CD4-positive, alpha-beta T cell (primary cell): ENCODE data around the gene B9D1. TPM values are rescaled to one million over a fixed set of nuclear protein-coding genes. Genes with fewer than 3 reads are reported as not detected.
A peak's percentile ranks its signal among the peaks of the same experiment; 100 is the strongest.

Experiments used
- ATAC-seq: fragments of 200-7000 bp; cut with Tn5 transposase; one replicate; pipeline ENCODE4 v1.10.0; 2022; ENCODE audit warnings: mild to moderate bottlenecking; ENCODE audit not compliant: poor library complexity
- CTCF ChIA-PET: fragments of 350-600 bp; sonication (Branson Sonifier 250); formaldehyde crosslinking; loops from one replicate; lab custom pipeline; 2021; ENCODE audit warnings: antibody characterized with exemption, inconsistent platforms; lab: Charles Lee
- POLR2A ChIA-PET: fragments of 350-600 bp; sonication (Branson Sonifier 250); formaldehyde crosslinking; loops from one replicate; lab custom pipeline; 2021; ENCODE audit warnings: antibody characterized with exemption, inconsistent platforms; lab: Charles Lee
- DNase-seq, 14 experiments: peaks; one replicate each; pipeline ENCODE4 v3.0.0-alpha.2; 2013 to 2020; ENCODE audit warnings: mixed read lengths in 2 of 14
- H3K27ac ChIP-seq, 2 donors: one replicate each; pipeline versions ENCODE4 v1.5.1 to v1.7.0; 2013; ENCODE audit warnings: low read length in 2 of 2, low read depth in 1 of 2, mild to moderate bottlenecking in 1 of 2
- H3K27me3 ChIP-seq, 2 experiments: 1 replicate in 1 of 2; 2 replicates in 1 of 2; pipeline versions ENCODE4 v1.6.1 to v1.7.0; 2013; ENCODE audit warnings: low read length in 2 of 2, control low read depth in 1 of 2, mild to moderate bottlenecking in 1 of 2, moderate library complexity in 1 of 2; ENCODE audit not compliant: insufficient read depth in 2 of 2, control insufficient read depth in 1 of 2
- H3K36me3 ChIP-seq: one replicate; pipeline ENCODE4 v1.6.1; 2013; ENCODE audit warnings: low read length, control low read depth; ENCODE audit not compliant: insufficient read depth
- H3K4me1 ChIP-seq: one replicate; pipeline ENCODE4 v1.6.1; 2013; ENCODE audit warnings: low read length, control low read depth; ENCODE audit not compliant: insufficient read depth
- H3K4me3 ChIP-seq: one replicate; pipeline ENCODE4 v1.5.1; 2013; ENCODE audit warnings: mild to moderate bottlenecking, low read length, moderate library complexity
- H3K9me3 ChIP-seq, 2 experiments: 1 replicate in 1 of 2; 2 replicates in 1 of 2; pipeline versions ENCODE4 v1.6.1 to v1.7.0; 2013; ENCODE audit warnings: low read length in 2 of 2, mild to moderate bottlenecking in 2 of 2, control low read depth in 1 of 2, moderate library complexity in 1 of 2; ENCODE audit not compliant: control insufficient read depth in 1 of 2, insufficient read depth in 1 of 2
- H3K27ac Mint-ChIP-seq: one replicate; pipeline ENCODE4 v1.8.0; 2020; ENCODE audit warnings: mixed read lengths
- H3K27me3 Mint-ChIP-seq: one replicate; pipeline ENCODE4 v1.8.0; 2021; ENCODE audit warnings: mixed read lengths
- H3K36me3 Mint-ChIP-seq: one replicate; pipeline ENCODE4 v1.8.0; 2021; ENCODE audit warnings: low read depth, mixed read lengths
- H3K4me1 Mint-ChIP-seq: one replicate; pipeline ENCODE4 v1.8.0; 2021; ENCODE audit warnings: low read depth, mixed read lengths
- H3K4me3 Mint-ChIP-seq: one replicate; pipeline ENCODE4 v1.8.0; 2020; ENCODE audit warnings: mild to moderate bottlenecking, mixed read lengths
- H3K9me3 Mint-ChIP-seq: one replicate; pipeline ENCODE4 v1.8.0; 2020; ENCODE audit warnings: mixed read lengths
- CTCF ChIP-seq: fragments of 200-600 bp; IDR thresholded peaks from one replicate; pipeline ENCODE4 v1.8.0; 2022; ENCODE audit warnings: antibody characterized with exemption, mild to moderate bottlenecking
- intact Hi-C, 2 experiments: fragments of 100-400 bp; cut with DNase I in 1 of 2; cut with micrococcal nuclease in 1 of 2; formaldehyde crosslinking; loops; one replicate each; pipeline versions ENCODE4 v1.15.1 to v1.9.0; 2023 to 2025; cut with DNase I, micrococcal nuclease
- total RNA-seq, 174 experiments: library from RNA in 2 of 174; stranded (reverse) in 2 of 174; gene quantifications; one replicate each; pipeline ENCODE4 v1.2.3 and lab custom pipeline; 2021 to 2026

B9D1 gene
- total RNA-seq, 2 experiments from 2014 or later = 0.66 to 0.73 TPM

GRCh38 chr17:19372011-19372370 lies 9.5 kb upstream of the B9D1 start:
- Histone ChIP-seq H3K27ac (no peak overlapping the region), H3K9me3 (no peaks in the 10 kb centered on the region), H3K36me3 (no peaks in the 10 kb centered on the region), H3K27me3 (no peaks in the 10 kb centered on the region), H3K4me1 (peaks cover 61% of the 10 kb centered on the region), H3K4me3 (no peak overlapping the region)
- DNase-seq = no peak
- TF ChIP-seq CTCF = no peak
- H3K27ac Mint-ChIP-seq = no peak overlapping the region
- no peaks in the 10 kb centered on the region for H3K9me3 Mint-ChIP-seq
- ChIA-PET CTCF (interaction anchor here (1.9 kb wide), 1 partner anchor 9 kb away, joined by 5 read pairs; the partner anchor contains the start of gene B9D1), POLR2A (no interaction called here)
- intact Hi-C loops = no loop called here
- H3K27me3 Mint-ChIP-seq = no peaks in the 10 kb centered on the region
- ATAC-seq = no peak
- H3K4me3 Mint-ChIP-seq = peak overlapping the region; percentile 15
- H3K36me3 Mint-ChIP-seq = no peaks in the 10 kb centered on the region
- peaks cover 39% of the 10 kb centered on the region for H3K4me1 Mint-ChIP-seq

- Mint-ChIP-seq H3K36me3 (no peaks in the 10 kb centered on the region), H3K4me3 (peak overlapping the region; percentile 27), H3K27me3 (no peaks in the 10 kb centered on the region), H3K4me1 (peaks cover 35% of the 10 kb centered on the region), H3K9me3 (no peaks in the 10 kb centered on the region), H3K27ac (peak overlapping the region; percentile 74)
- Histone ChIP-seq H3K4me3 (no peak overlapping the region), H3K9me3 (no peaks in the 10 kb centered on the region), H3K4me1 (peaks cover 56% of the 10 kb centered on the region), H3K27me3 (no peaks in the 10 kb centered on the region), H3K27ac (peak overlapping the region in 1 of 2 donors; percentile 66), H3K36me3 (no peaks in the 10 kb centered on the region)
- ATAC-seq (no peak), DNase-seq (peak in 2 of 14 experiments; percentile 32 to 45)
- no peak for TF ChIP-seq CTCF
- intact Hi-C loops = no loop called here
- ChIA-PET CTCF (interaction anchor here (1.9 kb wide), 1 partner anchor 8 kb away, joined by 5 read pairs; the partner anchor contains the start of gene B9D1), POLR2A (no interaction called here)
These were observed 8.9 kb upstream of the B9D1 start for GRCh38 chr17:19371259-19372010.

- no peaks in the 10 kb centered on the region for H3K9me3 Mint-ChIP-seq
- Histone ChIP-seq H3K36me3 (no peaks in the 10 kb centered on the region), H3K9me3 (peaks cover 0 to 4% of the 10 kb centered on the region in 2 experiments), H3K27me3 (no peaks in the 10 kb centered on the region), H3K4me1 (peaks cover 52% of the 10 kb centered on the region), H3K4me3 (peak overlapping the region; percentile 4), H3K27ac (peak overlapping the region; percentile 7 to 66)
- peak overlapping the region; percentile 81 for H3K27ac Mint-ChIP-seq
- H3K36me3 Mint-ChIP-seq = no peaks in the 10 kb centered on the region
- no peak for TF ChIP-seq CTCF
- DNase-seq (peak in 2 of 14 experiments; percentile 36 to 63), ATAC-seq (peak; percentile 28)
- ChIA-PET POLR2A (interaction anchor here (2.9 kb wide), 1 partner anchor 7 kb away, joined by 17 read pairs; the partner anchor contains the start of gene MAPK7), CTCF (interaction anchor here (0.9 kb wide), 1 partner anchor 409 kb away, joined by 3 read pairs; no protein-coding TSS in a partner anchor)
- H3K27me3 Mint-ChIP-seq = no peaks in the 10 kb centered on the region
- intact Hi-C loops = no loop called here
- H3K4me1 Mint-ChIP-seq = peaks cover 35% of the 10 kb centered on the region
- peak overlapping the region; percentile 45 for H3K4me3 Mint-ChIP-seq
These were observed 8.0 kb upstream of the B9D1 start for GRCh38 chr17:19370493-19370960.
